ENCODE measurements around the gene HIF1AN.
A peak's percentile ranks its signal among the peaks of the same experiment; 100 is the strongest.
"Not testable (repeated sequence)": the region's sequence is repeated elsewhere in the genome, so short reads cannot be mapped to it uniquely, and the experiment has no call there.

Gene HIF1AN

GRCh38 chr10:100561005-100561404, 25.3 kb downstream of the HIF1AN start:
- H3K36me3 Mint-ChIP-seq (ENCODE audit: insufficient read depth) = peaks cover 2% of the 10 kb centered on the region
- ATAC-seq (replicated peaks) (no peak), DNase-seq (no peak)
- peak overlapping the region; percentile 9 to 29 for H3K4me3 Mint-ChIP-seq
- H3K9me3 Mint-ChIP-seq = no peaks in the 10 kb centered on the region
- peaks cover 10 to 17% of the 10 kb centered on the region in 2 donors for H3K27me3 Mint-ChIP-seq
- H3K4me1 Mint-ChIP-seq (ENCODE audit: low read depth in 2 of 2) = peaks cover 0 to 10% of the 10 kb centered on the region in 2 donors
- peak overlapping the region in 1 of 2 donors; percentile 6 for H3K27ac Mint-ChIP-seq

GRCh38 chr10:100562008-100562672, 26.4 kb downstream of the HIF1AN start:
- peaks cover 2% of the 10 kb centered on the region for H3K36me3 Mint-ChIP-seq (ENCODE audit: insufficient read depth)
- H3K4me3 Mint-ChIP-seq = peak overlapping the region; percentile 18 to 54
- H3K4me1 Mint-ChIP-seq (ENCODE audit: low read depth in 2 of 2) = peaks cover 0 to 10% of the 10 kb centered on the region in 2 donors
- H3K9me3 Mint-ChIP-seq = no peaks in the 10 kb centered on the region
- ATAC-seq (replicated peaks) (peak; percentile 98), DNase-seq (peak; percentile 67 to 73 (median 73))
- peak overlapping the region in 1 of 2 donors; percentile 5 for H3K27ac Mint-ChIP-seq
- peaks cover 10 to 17% of the 10 kb centered on the region in 2 donors for H3K27me3 Mint-ChIP-seq

- ATAC-seq (replicated peaks) (no peak), DNase-seq (no peak)
- H3K27ac Mint-ChIP-seq = no peak overlapping the region
- peaks cover 2% of the 10 kb centered on the region for H3K36me3 Mint-ChIP-seq (ENCODE audit: insufficient read depth)
- H3K9me3 Mint-ChIP-seq = no peaks in the 10 kb centered on the region
- peaks cover 10 to 17% of the 10 kb centered on the region in 2 donors for H3K27me3 Mint-ChIP-seq
- H3K4me1 Mint-ChIP-seq (ENCODE audit: low read depth in 2 of 2) = peaks cover 0 to 10% of the 10 kb centered on the region in 2 donors
- no peak overlapping the region for H3K4me3 Mint-ChIP-seq
Observed at GRCh38 chr10:100565206-100565985, 29.7 kb downstream of the HIF1AN start.

GRCh38 chr10:100566561-100566960, 30.8 kb downstream of the HIF1AN start:
- no peak for ATAC-seq (replicated peaks)
- H3K4me3 Mint-ChIP-seq = no peak overlapping the region
- no peak for DNase-seq
- H3K9me3 Mint-ChIP-seq = no peaks in the 10 kb centered on the region
- no peak overlapping the region for H3K27ac Mint-ChIP-seq
- peaks cover 0 to 7% of the 10 kb centered on the region in 2 donors for H3K4me1 Mint-ChIP-seq (ENCODE audit: low read depth in 2 of 2)
- H3K36me3 Mint-ChIP-seq (ENCODE audit: insufficient read depth) = peaks cover 2% of the 10 kb centered on the region
- H3K27me3 Mint-ChIP-seq = peaks cover 10 to 17% of the 10 kb centered on the region in 2 donors

GRCh38 chr10:100567249-100567648, 31.5 kb downstream of the HIF1AN start:
- Mint-ChIP-seq H3K9me3 (no peaks in the 10 kb centered on the region), H3K4me3 (no peak overlapping the region), H3K27ac (no peak overlapping the region), H3K36me3 (ENCODE audit: insufficient read depth) (peaks cover 2% of the 10 kb centered on the region), H3K27me3 (peaks cover 10 to 17% of the 10 kb centered on the region in 2 donors), H3K4me1 (ENCODE audit: low read depth in 2 of 2) (peaks cover 0 to 3% of the 10 kb centered on the region in 2 donors)
- ATAC-seq (replicated peaks) = no peak
- no peak for DNase-seq

GRCh38 chr10:100567826-100568225, 32.1 kb downstream of the HIF1AN start:
- no peak overlapping the region for H3K27ac Mint-ChIP-seq
- peaks cover 8 to 19% of the 10 kb centered on the region in 2 donors for H3K27me3 Mint-ChIP-seq
- no peaks in the 10 kb centered on the region for H3K9me3 Mint-ChIP-seq
- ATAC-seq (replicated peaks) = no peak
- no peak for DNase-seq
- no peak overlapping the region for H3K4me3 Mint-ChIP-seq
- peaks cover 2% of the 10 kb centered on the region for H3K36me3 Mint-ChIP-seq (ENCODE audit: insufficient read depth)
- peaks cover 0 to 3% of the 10 kb centered on the region in 2 donors for H3K4me1 Mint-ChIP-seq (ENCODE audit: low read depth in 2 of 2)

- Mint-ChIP-seq H3K9me3 (no peaks in the 10 kb centered on the region), H3K4me1 (ENCODE audit: low read depth in 2 of 2) (no peaks in the 10 kb centered on the region), H3K27ac (no peak overlapping the region), H3K4me3 (no peak overlapping the region), H3K27me3 (peaks cover 0 to 27% of the 10 kb centered on the region in 2 donors), H3K36me3 (ENCODE audit: insufficient read depth) (peaks cover 2% of the 10 kb centered on the region)
- DNase-seq (no peak), ATAC-seq (replicated peaks) (no peak)
Observed at GRCh38 chr10:100568912-100569311, 33.2 kb downstream of the HIF1AN start.

- no peak overlapping the region for H3K27ac Mint-ChIP-seq
- H3K4me1 Mint-ChIP-seq (ENCODE audit: low read depth in 2 of 2) = no peaks in the 10 kb centered on the region
- peaks cover 0 to 26% of the 10 kb centered on the region in 2 donors for H3K27me3 Mint-ChIP-seq
- no peaks in the 10 kb centered on the region for H3K9me3 Mint-ChIP-seq
- H3K36me3 Mint-ChIP-seq (ENCODE audit: insufficient read depth) = peaks cover 1% of the 10 kb centered on the region
- DNase-seq (no peak), ATAC-seq (replicated peaks) (peak; percentile 41)
- no peak overlapping the region for H3K4me3 Mint-ChIP-seq
Observed at GRCh38 chr10:100569687-100570481, 34.1 kb downstream of the HIF1AN start.

- no peak overlapping the region for H3K4me3 Mint-ChIP-seq
- ATAC-seq (replicated peaks) = no peak
- no peaks in the 10 kb centered on the region for H3K9me3 Mint-ChIP-seq
- H3K27ac Mint-ChIP-seq = no peak overlapping the region
- peaks cover 2% of the 10 kb centered on the region for H3K36me3 Mint-ChIP-seq (ENCODE audit: insufficient read depth)
- peaks cover 0 to 23% of the 10 kb centered on the region in 2 donors for H3K27me3 Mint-ChIP-seq
- no peaks in the 10 kb centered on the region for H3K4me1 Mint-ChIP-seq (ENCODE audit: low read depth in 2 of 2)
- DNase-seq = no peak
Observed at GRCh38 chr10:100570506-100570905, 34.8 kb downstream of the HIF1AN start.

- Mint-ChIP-seq H3K4me3 (no peak overlapping the region), H3K4me1 (ENCODE audit: low read depth in 2 of 2) (no peaks in the 10 kb centered on the region), H3K27ac (no peak overlapping the region)
Observed at GRCh38 chr10:100571084-100571856, 35.5 kb downstream of the HIF1AN start.

GRCh38 chr10:100575146-100575545, 39.4 kb downstream of the HIF1AN start:
- ATAC-seq (replicated peaks); DNase-seq; H3K4me1 Mint-ChIP-seq (ENCODE audit: low read depth in 2 of 2); H3K36me3 Mint-ChIP-seq (ENCODE audit: insufficient read depth); H3K4me3 Mint-ChIP-seq; H3K9me3 Mint-ChIP-seq; H3K27ac Mint-ChIP-seq: not testable (repeated sequence)
- H3K27me3 Mint-ChIP-seq = peaks cover 0 to 50% of the 10 kb centered on the region in 2 donors

More at GRCh38 chr10:100571084-100571856, 35.5 kb downstream of the HIF1AN start:
- Mint-ChIP-seq H3K36me3 (ENCODE audit: insufficient read depth) (peaks cover 2% of the 10 kb centered on the region), H3K9me3 (no peaks in the 10 kb centered on the region), H3K27me3 (peaks cover 0 to 29% of the 10 kb centered on the region in 2 donors)
- no peak for DNase-seq
- ATAC-seq (replicated peaks) = no peak

GRCh38 chr10:100575585-100576281, 40.0 kb downstream of the HIF1AN start:
- ATAC-seq (replicated peaks) (no peak), DNase-seq (no peak)
- Mint-ChIP-seq H3K36me3 (ENCODE audit: insufficient read depth) (peaks cover 2% of the 10 kb centered on the region), H3K9me3 (no peaks in the 10 kb centered on the region), H3K27me3 (peaks cover 0 to 50% of the 10 kb centered on the region in 2 donors), H3K4me1 (ENCODE audit: low read depth in 2 of 2) (no peaks in the 10 kb centered on the region), H3K27ac (no peak overlapping the region), H3K4me3 (no peak overlapping the region)
